GM18507 (cell line): Measurements from ENCODE around the gene ALAS1.
"Not testable (repeated sequence)": the region's sequence is repeated elsewhere in the genome, so short reads cannot be mapped to it uniquely, and the experiment has no call there.

ENCODE experiments used
- DNase-seq: peaks from one replicate; pipeline ENCODE4 v3.0.0; 2011; ENCODE audit warnings: low read depth; ENCODE audit not compliant: insufficient read length; ENCODE audit errors: extremely low spot score
- FAIRE-seq: peaks from 2 replicates; lab custom pipeline; 2011; peaks lifted over from hg19 to GRCh38; lab: Jason Lieb, UNC

Gene ALAS1

DNA sequence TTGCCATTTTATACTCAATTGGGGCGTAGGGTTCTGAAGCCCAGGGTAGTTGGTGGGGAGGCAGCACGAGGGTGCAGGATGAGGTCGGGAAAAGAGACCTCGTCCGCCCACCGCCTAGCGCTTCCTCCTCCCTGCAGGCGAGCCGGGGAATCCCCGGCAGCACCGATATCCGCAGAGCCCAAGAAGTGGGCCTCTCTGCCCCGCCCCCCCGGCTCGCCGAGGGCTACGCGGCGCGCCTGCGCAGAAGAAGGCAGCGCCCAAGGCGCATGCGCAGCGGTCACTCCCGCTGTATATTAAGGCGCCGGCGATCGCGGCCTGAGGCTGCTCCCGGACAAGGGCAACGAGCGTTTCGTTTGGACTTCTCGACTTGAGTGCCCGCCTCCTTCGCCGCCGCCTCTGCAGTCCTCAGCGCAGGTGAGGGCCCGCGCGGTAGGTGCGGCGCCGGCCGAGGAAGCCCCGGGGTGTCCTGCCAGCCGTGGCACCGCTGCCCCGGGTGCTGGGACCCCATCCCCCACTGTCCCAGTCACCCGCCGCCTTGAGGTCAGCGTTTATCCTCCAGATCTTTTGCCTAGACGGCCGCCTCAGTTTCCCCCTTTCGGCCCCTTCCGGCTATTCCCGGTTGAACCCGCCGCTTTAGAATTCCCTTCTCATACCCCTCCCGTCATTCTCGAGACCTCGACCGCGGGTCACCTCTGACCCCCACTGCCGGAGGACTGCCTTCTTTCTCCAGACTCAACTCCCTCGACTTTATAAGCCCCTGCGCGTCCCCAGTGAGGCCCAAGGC is at the start of gene ALAS1:
TSS of gene ALAS1 (plus strand) at position 319 of the 784 bp plus-strand sequence. CDS start 1,082 bp downstream, outside the sequence.
- DNase-seq (peak; percentile 100), FAIRE-seq (peak; percentile 97)

DNA sequence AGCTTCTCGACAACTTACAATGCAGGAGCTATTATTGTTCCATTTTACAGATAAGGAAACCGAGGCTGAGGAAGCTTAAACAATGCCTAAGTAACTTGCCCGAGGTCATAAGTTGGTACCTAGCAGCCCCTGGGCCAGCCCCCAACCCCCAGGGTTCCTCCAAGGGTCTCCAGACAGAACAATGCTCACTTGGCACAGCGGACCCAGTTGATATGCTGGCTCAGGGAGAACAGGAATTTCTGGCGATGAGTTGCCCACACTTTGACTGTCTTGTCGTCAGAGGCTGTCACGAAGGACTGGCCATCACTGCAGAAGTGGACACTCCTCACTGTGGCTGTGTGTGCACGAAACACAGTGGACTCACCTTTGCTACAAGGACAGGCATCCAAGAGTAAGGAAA is 48.9 kb upstream of the ALAS1 start:
- FAIRE-seq (no peak), DNase-seq (no peak)

DNA sequence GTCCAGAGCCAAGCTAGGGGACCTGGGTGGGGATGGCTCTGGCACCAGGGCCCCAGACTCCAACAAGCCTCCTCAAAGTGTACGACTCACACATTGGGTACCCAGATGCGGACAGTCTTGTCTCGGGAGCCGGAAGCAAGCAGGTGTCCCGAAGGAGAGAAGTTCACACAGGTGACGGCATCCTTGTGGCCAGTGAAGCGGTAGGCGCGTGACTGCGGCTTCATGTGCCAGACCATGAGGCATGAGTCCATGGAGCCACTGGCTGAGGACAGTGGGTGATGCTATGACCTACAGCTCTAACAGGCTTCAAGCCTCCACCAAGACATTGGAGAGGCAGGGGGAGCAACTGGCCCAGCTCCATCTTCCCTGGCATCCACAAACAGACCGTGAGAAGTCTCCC is 48.2 kb upstream of the ALAS1 start:
- no peak for FAIRE-seq
- no peak for DNase-seq

DNA sequence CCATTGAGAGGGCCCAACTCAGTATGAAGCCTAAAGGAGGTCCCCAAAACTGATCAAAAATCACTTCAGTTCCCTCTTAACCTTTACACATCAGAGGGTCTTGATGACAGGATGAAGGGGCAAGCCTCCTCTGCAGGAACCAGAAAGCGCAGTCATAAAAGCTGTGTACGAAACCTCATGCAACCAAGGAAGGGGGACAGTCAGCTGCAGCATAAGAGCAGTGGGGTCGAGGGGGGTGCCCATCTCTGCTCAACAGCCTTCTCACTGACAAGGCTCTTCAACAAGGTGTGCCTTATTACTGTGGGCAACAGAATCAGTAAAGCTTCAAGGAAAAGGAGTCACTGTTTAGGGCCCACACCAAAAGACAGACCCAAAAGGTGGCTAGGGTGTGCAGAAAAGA is 47.6 kb upstream of the ALAS1 start:
- FAIRE-seq (no peak), DNase-seq (no peak)

DNA sequence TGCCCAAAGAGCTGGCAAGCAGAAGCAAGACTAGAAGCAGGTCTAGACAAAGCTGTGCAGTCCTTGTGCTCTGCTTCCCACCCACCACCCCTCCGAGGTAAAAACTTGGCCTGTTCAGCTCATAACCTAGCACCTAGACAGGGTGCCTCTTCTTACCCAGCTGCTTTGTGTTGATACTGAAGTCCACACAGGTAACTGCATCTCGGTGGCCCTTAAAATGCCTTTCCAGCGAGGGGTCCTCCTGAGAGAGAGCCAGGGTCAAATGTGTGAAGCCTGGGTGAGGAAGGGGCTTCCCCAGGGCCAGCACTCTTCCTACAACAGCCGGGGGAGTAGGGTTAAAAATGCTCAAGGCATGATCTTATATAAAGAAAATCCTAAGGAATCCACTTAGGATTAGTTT is 47.1 kb upstream of the ALAS1 start:
- no peak for DNase-seq
- no peak for FAIRE-seq

DNA sequence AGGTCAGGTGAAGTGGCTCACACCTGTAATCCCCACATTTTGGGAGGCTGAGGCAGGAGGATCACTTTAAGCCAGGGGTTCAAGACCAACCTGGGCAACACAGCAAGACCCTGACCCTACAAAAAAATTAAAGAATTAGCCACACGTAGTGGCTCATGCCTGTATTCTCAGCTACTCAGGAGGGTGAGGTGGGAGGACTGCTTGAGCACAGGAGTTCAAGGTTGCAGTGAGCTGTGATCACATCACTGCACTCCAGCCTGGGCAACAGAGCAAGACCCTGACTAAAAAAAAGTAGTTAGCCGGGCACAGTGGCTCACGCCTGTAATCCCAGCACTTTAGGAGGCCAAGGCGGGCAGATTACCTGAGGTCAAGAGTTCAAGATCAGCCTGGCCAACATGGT is 46.0 kb upstream of the ALAS1 start:
- FAIRE-seq = peak; percentile 9
- not testable (repeated sequence) for DNase-seq

DNA sequence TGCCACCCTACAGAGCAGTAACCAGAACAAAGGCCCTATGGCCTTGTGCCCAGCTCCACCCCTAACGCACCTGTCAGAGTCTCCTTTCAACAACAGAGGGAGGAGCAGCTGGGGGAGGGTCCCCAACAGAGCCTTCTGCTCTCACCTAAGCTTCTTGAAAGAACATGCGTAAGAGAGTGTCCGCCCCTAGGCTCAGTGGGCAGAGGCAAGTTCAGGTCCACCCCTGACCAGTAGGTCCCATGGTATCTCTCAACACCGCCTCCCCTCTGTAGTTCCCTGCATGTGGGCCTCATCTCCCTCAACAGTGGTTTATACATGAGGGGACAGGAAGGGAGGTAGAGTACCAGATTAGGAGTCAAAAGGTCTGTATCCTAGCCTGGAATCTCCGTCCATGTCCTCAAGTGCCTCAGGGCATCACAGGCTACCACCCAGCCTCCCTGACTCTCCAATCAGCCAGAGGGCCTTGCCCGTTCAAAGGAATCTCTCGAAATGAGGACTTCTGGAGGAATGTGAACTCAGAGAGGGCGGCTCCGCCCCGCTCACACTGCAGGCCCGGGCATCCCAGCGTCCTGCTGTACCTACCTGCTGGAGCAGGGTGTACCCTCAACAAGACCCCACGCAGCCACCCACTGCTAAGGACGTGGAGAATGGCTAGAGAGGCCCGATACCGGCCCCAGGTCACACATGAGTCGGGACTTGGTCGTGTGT is 44.4 kb upstream of the ALAS1 start:
- DNase-seq (no peak), FAIRE-seq (no peak)

DNA sequence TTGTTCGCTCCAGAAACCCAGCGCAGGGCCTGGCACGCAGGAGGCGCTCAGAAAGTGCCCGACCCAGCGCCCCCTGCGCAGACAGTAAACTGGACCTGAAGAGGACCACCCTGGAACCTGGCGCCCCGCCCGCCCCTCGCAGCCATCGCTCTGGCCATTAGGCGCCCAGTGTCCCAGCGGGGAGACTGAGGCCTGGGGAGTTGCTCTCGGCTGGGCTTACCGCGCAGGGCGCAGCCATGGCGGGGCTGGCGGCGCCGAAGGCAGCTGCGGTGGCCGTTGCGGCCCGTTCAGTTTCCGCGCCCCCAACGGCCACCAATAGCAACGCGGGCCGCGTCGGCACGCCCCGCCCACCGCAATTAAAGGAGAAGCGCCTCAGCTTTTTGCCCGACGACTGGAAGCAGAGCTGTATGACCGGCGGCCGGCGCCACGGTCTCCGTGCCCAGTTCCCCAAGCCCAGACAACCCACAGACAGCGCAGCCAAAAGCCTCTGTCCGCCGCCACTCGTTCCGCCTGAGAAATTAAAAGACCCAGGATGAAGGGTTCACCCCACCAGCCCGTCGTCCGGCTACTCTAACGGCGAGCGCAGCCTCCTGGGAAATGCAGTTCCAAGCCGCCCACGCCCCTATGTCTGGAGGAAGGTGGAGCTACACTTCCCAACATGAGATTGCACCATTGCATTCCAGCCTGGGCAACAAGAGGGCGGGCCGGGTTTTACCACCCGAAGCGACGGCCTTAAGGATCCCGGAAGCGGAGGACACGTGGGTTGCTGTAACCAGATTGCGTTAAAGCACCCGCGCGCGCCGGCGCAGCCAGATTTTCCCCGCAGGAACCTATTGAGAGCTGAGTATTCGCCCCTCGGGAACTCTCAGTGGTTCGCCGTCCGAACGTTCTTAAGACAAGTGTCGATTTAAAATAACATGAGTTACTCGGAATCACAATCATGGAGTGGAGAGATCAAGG is 43.5 kb upstream of the ALAS1 start, which contains the start of gene POC1A:
TSS of gene POC1A (minus strand) at position 289 of the 960 bp plus-strand sequence. CDS start at position 238, 51 bp downstream.
- FAIRE-seq = peak; percentile 98

DNA sequence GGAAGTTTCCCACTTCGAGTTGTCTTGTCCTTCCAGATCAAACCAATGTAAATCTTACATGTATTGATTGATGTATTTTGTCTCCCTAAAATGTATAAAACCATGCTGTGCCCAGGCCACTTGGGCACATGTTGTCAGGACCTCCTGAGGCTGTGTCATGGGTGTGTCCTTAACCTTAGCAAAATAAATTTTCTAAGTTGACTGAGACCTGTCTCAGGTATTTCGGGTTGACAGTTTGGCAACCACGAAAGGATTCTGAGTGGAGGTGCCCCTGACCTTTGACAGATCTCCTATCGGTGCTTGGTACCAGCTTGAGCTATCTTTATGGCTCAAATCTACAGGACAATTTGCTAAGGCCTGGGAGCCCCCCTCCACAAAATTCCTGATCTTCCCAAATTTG is 42.0 kb upstream of the ALAS1 start:
- no peak for FAIRE-seq

More for the DNA sequence above, 43.5 kb upstream of the ALAS1 start, which contains the start of gene POC1A:
- peak; percentile 74 for DNase-seq

DNA sequence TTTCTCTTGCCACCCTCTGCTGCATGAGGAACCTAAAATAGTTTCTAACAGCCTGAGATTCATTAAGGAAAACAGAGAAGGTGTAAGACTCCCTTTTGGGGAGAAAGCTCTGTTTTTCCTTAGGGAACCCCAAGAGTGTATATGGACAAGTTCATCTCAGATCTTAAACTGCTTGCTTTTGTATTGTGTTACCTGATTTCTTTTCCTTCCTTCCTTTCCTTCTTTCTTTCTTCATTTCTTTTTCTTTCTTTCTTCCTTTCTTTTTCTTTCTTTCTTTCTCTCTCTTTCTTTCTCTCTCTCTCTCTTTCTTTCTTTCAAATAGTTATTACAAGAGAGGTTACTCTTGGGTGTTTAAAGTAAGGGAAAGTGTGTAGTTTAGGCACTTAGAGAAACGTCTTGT is 38.5 kb upstream of the ALAS1 start:
- no peak for DNase-seq
- FAIRE-seq = no peak

More for the DNA sequence above, 42.0 kb upstream of the ALAS1 start:
- no peak for DNase-seq

DNA sequence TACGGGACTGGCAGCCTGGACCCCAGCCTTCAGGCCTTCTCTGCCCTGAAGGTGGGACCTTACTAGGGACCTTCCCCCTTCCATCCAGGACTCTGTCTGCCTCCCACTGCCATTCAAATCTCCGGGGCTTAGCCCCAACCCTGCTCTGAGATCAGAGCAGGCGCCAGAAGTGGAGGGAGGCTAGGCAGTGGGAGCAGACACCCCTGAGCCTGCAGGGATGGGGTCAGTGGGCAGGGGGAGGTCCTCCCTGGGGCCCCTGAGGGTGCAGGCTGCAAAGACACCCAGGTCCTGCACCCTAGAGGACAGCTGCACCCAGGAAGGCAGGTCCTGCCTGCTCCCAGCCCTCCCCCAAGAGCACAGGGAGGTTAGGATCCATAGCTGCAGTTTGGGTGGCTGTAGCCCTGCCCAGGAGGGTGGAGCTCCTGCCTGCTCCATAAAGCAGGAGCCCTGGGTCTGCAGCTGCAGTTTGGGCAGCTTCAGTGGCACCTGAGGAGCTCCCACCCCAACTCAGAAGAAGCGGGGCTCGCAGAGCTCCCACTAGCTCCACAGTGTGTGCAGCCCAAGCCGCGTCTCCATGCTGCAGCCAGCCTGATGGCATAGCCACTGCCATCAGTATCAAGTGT is 35.6 kb upstream of the ALAS1 start:
- FAIRE-seq (no peak), DNase-seq (no peak)

DNA sequence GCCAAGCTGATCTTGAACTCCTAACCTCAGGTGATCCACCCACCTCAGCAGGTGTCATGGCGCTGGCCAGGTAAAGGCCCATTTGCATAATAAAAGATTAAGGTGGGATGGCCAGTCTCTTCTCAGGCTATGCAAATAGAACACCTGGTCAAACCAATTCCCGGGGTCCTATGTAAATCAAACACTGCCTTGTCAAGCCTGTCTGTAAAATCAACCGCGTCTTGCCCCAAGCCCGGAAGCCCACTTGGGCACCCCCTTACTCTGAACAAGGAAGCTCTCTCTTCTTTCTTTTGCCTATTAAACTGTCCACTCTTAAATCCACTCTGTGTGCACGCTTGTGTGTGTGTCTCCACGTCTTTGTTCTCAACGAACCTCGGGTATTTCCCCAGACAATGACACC is 30.7 kb upstream of the ALAS1 start:
- no peak for FAIRE-seq

DNA sequence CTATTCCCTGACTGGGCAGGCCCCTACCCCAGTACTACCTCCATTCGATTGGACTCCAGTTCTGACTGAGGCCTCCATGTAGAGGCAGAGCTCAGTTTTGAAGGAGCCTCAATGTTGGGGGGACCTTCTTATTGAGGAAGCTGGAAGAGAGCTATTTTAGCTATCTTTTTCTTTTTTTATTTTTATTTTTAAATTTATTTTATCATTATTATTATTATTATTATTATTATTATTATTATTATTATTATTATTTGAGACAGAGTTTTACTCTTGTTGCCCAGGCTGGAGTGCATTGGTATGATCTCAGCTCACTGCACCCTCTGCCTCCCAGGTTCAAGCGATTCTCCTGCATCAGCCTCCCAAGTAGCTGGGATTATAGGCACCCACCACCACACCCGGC is 27.7 kb upstream of the ALAS1 start:
- DNase-seq, FAIRE-seq: not testable (repeated sequence)

More for the DNA sequence above, 30.7 kb upstream of the ALAS1 start:
- no peak for DNase-seq

DNA sequence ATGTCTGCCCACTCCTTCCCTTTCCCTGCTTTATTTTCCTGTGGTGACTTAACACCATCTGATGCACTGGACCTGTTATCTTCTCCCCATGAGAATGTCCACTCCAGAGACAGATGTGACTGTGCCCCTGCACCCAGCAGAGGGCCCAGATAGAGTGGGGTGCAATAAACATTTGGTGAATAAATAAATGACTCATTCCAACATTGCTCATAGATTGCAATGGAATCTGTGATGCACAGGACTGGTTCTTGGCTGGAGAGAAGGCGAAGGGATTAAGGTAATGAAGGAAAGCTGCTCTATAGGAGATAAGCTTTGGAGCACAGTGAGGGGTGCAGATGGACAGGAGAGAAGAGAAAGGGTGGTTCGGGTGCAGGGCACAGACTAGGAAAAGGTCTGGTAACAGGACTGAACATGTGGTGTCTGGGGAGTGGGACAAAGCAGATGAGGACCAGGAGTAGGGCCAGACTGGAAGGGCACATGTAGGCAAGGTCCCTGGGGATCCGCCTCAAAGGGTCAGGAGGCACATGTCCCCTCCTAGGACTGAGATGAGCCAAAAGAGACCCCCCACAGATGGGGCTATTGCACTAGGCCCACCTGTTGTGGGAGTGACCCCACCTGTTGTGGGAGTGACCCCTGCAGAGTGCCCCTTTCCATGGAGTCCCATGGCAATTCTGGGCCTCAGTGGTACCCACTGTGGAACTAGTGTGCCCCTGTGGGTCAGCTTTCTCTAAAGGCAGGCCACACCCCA is 26.3 kb upstream of the ALAS1 start:
- FAIRE-seq (no peak), DNase-seq (no peak)

DNA sequence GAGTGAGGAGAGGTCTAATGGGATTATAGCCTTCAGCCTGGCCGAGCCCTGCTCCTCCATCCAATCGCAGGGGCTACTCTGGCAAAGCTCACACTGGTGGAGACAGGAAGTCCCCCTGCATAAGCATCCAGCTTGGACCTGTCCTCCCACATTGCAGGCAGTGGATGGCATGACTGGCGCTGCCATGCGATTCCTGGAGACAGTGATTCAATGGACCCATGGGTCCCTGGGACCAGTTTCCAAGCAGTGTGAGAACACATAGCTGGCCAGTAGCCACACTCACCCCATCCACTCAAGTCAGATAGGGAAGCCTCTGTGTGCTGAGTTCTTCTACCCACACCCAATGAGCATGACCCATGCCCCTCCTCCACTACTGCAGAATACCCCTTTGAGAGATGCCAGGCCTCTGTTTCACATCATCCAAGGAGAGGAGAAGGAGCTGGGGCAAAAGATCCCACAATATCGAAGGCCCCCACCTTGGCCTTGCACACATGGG is 25.6 kb upstream of the ALAS1 start:
- FAIRE-seq (no peak), DNase-seq (no peak)

DNA sequence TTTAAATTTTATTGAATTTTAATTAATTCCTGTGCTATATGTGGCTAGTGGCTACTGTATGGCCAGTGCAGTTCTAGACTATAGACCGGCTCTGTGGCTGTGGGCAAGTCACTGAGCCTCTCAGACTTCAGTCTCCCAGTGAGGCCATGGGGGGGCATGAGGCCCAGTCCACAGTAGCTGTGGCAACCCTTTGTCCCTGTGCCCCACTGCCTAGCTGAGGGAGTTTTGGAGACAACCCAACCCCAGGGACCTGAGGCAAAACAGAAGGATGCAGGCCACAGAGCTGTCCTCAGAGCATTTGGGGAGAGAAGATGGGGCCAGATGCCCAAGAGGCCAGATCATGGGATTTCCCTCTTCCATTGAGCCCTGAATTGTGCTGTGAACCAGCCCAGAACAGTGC is 24.9 kb upstream of the ALAS1 start:
- FAIRE-seq (no peak), DNase-seq (no peak)

DNA sequence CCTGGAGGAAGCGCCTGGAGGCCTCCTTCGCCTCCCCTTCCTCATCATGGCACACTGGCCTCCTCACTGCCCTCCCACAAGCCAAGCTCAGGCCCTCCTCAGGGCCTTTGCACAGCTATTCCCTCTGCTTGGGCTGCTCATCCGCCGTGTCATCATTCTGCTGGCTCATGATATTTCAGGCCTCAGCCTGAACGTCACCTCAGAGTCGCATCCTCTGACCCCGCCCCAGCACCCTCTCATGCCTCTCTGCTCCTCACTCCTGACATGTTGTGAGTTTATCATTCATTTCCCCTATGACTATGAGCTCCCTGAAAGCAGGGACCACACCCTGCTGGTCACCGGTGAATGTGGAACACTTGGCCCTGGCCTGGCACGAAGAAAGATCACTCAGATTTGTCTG is 23.1 kb upstream of the ALAS1 start:
- DNase-seq = no peak
- no peak for FAIRE-seq

DNA sequence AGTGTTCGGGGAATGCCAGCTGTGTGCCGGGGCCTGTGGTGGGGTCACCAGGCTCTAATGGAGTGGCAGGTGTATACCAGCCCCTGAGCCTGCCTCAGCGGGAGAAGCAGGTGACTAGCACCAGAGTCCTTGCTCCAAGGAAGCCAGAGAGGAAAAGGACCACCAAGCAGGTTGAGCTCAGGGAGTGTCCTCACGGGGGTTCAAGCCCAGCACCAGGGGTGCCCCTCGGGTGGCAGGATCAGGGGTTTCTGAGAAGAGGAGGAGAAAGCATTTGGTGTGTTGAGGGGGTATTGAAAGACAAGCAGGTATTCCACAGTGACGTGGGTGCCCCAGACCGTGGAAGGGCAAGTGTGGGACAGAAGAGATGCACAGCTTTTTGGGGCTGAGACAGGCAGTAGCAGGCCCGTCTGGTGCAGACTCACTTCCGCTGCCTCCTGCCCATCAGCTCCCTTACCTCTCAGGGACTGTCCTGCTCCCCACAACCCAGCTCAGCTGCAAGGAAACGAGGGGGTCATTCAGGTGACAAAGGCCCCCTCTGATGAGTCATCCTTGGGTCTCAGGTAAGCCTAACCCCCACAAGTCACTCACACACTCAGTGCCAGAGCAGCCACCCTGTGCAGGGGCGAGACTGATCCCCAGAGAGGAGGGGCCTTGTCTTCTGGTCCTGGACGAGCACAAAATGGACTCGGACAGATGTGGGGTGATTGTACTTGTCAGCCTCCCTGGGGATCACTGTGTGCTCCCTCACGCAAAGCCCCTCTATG is 22.4 kb upstream of the ALAS1 start:
- DNase-seq = no peak
- FAIRE-seq = no peak
